NT2/D1 (cell line): Measurements from ENCODE around the gene C10orf143.

Experiments used
- SUZ12 ChIP-seq: IDR thresholded peaks from 2 replicates; pipeline ENCODE4 v1.6.1; 2011; ENCODE audit not compliant: insufficient read length, insufficient read depth; ENCODE audit errors: extremely low read depth
- YY1 ChIP-seq: IDR thresholded peaks from 2 replicates; pipeline ENCODE4 v1.6.1; 2011; ENCODE audit not compliant: insufficient read length, insufficient read depth

DNA sequence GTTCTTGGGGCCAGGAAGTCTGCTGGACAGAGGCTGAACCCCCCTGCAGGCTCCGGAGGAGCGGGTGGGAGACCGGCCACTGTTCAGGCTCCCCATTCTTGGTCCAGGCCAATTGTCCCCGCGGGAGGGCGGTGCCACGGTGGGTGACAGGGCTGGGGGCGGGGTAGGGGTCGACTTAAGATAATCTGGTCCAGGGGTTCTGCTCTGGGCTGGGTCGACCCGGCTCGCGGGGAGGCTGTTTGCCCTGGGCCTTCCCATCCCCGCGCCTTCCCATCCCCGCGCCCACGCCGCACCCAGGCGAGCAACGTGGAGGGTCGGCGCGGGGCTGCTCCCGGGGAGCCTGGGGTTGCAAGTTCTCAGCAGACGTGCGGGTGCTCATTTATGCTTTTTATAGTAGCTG is 18.3 kb upstream of the C10orf143 start:
- TF ChIP-seq YY1 (no peak), SUZ12 (no peak)
